BJ (cell line): ENCODE measurements around the gene PCBP3. TPM values are rescaled to one million over a fixed set of nuclear protein-coding genes. Genes with fewer than 3 reads are reported as not detected.
"Not testable (repeated sequence)": the region's sequence is repeated elsewhere in the genome, so short reads cannot be mapped to it uniquely, and the experiment has no call there.

ENCODE experiments used
- CTCF ChIA-PET: fragments of 350-600 bp; formaldehyde crosslinking; extraction: SDS; loops from one replicate; lab custom pipeline; 2021; ENCODE audit warnings: antibody characterized with exemption, inconsistent platforms; lab: Yijun Ruan, JAX
- POLR2A ChIA-PET: fragments of 300-600 bp; sonication (Branson Sonifier 250); formaldehyde crosslinking; extraction: SDS; loops from one replicate; lab custom pipeline; 2021; ENCODE audit warnings: antibody characterized with exemption; lab: Charles Lee
- DNase-seq: peaks from one replicate; pipeline ENCODE4 v3.0.0-alpha.2; 2011; ENCODE audit warnings: low read depth
- H3K27me3 ChIP-seq: 2 replicates; pipeline ENCODE4 v1.6.0; 2011; ENCODE audit warnings: low read length; ENCODE audit not compliant: control insufficient read depth, insufficient read depth
- H3K36me3 ChIP-seq: 2 replicates; pipeline ENCODE4 v1.5.1; 2011; ENCODE audit warnings: low read length; ENCODE audit not compliant: control insufficient read depth, insufficient read depth
- H3K4me3 ChIP-seq: 2 replicates; pipeline ENCODE4 v1.5.1; 2011; ENCODE audit warnings: low read depth, mild to moderate bottlenecking, control low read depth, low read length
- CTCF ChIP-seq: IDR thresholded peaks from 2 replicates; pipeline ENCODE4 v1.5.1; 2011; ENCODE audit warnings: low read depth, mild to moderate bottlenecking, control low read depth, inconsistent platforms, low read length, moderate library complexity; ENCODE audit not compliant: insufficient read depth
- polyA plus RNA-seq: library from polyadenylated mRNA; depleted of rRNA; stranded (reverse); fragments of >200 nt; gene quantifications from 2 replicates; pipeline ENCODE4 v1.2.3, GENCODE V29; 2011

The PCBP3 gene
- polyA plus RNA-seq, 1 experiment: 2.1 TPM

GRCh38 chr21:45885597-45885929 is 242.0 kb downstream of the PCBP3 start:
- ChIA-PET CTCF (no interaction called here), POLR2A (no interaction called here)
- TF ChIP-seq CTCF: no peak

GRCh38 chr21:45885930-45886601 is 242.5 kb downstream of the PCBP3 start:
- H3K4me3 ChIP-seq, POLR2A ChIA-PET, CTCF ChIA-PET, H3K27me3 ChIP-seq, H3K36me3 ChIP-seq, DNase-seq: not testable (repeated sequence)

More at GRCh38 chr21:45885597-45885929, 242.0 kb downstream of the PCBP3 start:
- DNase-seq: no peak
- Histone ChIP-seq H3K36me3 (no peaks in the 10 kb centered on the region), H3K4me3 (no peak overlapping the region), H3K27me3 (peaks cover 8% of the 10 kb centered on the region)

GRCh38 chr21:45886610-45887026 is 243.1 kb downstream of the PCBP3 start:
- POLR2A ChIA-PET: no interaction called here
- no peak for DNase-seq
- CTCF ChIA-PET: no interaction called here
- no peak for TF ChIP-seq CTCF
- no peaks in the 10 kb centered on the region for H3K36me3 ChIP-seq
- peaks cover 10% of the 10 kb centered on the region for H3K27me3 ChIP-seq
- H3K4me3 ChIP-seq: no peak overlapping the region

GRCh38 chr21:45887120-45887611 is 243.6 kb downstream of the PCBP3 start:
- TF ChIP-seq CTCF: no peak
- POLR2A ChIA-PET: no interaction called here
- Histone ChIP-seq H3K36me3 (no peaks in the 10 kb centered on the region), H3K4me3 (no peak overlapping the region), H3K27me3 (peaks cover 10% of the 10 kb centered on the region)
- DNase-seq: no peak
- CTCF ChIA-PET: interaction anchor here (1.4 kb wide), 1 partner anchor 7 kb away, joined by 3 read pairs; no protein-coding TSS in a partner anchor

- DNase-seq: no peak
- no peak for TF ChIP-seq CTCF
- Histone ChIP-seq H3K36me3 (no peaks in the 10 kb centered on the region), H3K4me3 (no peak overlapping the region), H3K27me3 (peaks cover 10% of the 10 kb centered on the region)
- POLR2A ChIA-PET: no interaction called here
- CTCF ChIA-PET: interaction anchor here (1.4 kb wide), 1 partner anchor 8 kb away, joined by 3 read pairs; no protein-coding TSS in a partner anchor
These were observed 244.3 kb downstream of the PCBP3 start for GRCh38 chr21:45887788-45888187.
